PC-9 (cell line): Measurements from ENCODE around the gene TNPO2. TPM values are rescaled to one million over a fixed set of nuclear protein-coding genes. Genes with fewer than 3 reads are reported as not detected.
A peak's percentile ranks its signal among the peaks of the same experiment; 100 is the strongest.

Experiments
- BruUV-seq: library from RNA; stranded (reverse); fragments of 400-500 nt; replicated peaks from 2 replicates; lab custom pipeline; 2021; lab: Mats Ljungman, UMichigan
- CTCF ChIA-PET: fragments of 300-600 bp; sonication (Branson Sonifier 250); formaldehyde crosslinking; loops from one replicate; lab custom pipeline; 2022; ENCODE audit warnings: antibody characterized with exemption; lab: Charles Lee
- POLR2A ChIA-PET: fragments of 300-600 bp; sonication (Branson Sonifier 250); formaldehyde crosslinking; loops from one replicate; lab custom pipeline; 2022; ENCODE audit warnings: antibody characterized with exemption; ENCODE audit not compliant: unreplicated experiment; lab: Charles Lee
- DNase-seq, 2 experiments: peaks; one replicate each; pipeline versions ENCODE4 v3.0.0 to v3.0.0-alpha.2; 2015 to 2022; ENCODE audit warnings: mixed read lengths in 1 of 2
- H2AFZ ChIP-seq: fragments of 200-600 bp; sonication (generic); 2 replicates; pipeline ENCODE4 v1.8.1; 2017; ENCODE audit warnings: antibody characterized with exemption
- H3F3A ChIP-seq: fragments of 200-600 bp; sonication (generic); 2 replicates; pipeline ENCODE4 v1.8.1; 2017; ENCODE audit warnings: antibody characterized with exemption, mild to moderate bottlenecking, low read depth; ENCODE audit not compliant: insufficient read depth
- H3K27ac ChIP-seq: fragments of 200-600 bp; sonication (generic); 2 replicates; pipeline ENCODE4 v1.6.1; 2016; ENCODE audit warnings: mixed run types
- H3K27me3 ChIP-seq: fragments of 200-600 bp; sonication (generic); 2 replicates; pipeline ENCODE4 v1.6.1; 2016; ENCODE audit warnings: low read depth, mixed run types; ENCODE audit not compliant: insufficient read depth
- H3K36me3 ChIP-seq: fragments of 200-600 bp; sonication (generic); 2 replicates; pipeline ENCODE4 v1.6.1; 2016; ENCODE audit warnings: low read depth, mixed run types
- H3K4me1 ChIP-seq: fragments of 200-600 bp; sonication (generic); replicated peaks from 2 replicates; pipeline ENCODE4 v1.6.1; 2016; ENCODE audit warnings: mixed run types; ENCODE audit not compliant: insufficient read depth
- H3K4me2 ChIP-seq: fragments of 200-600 bp; sonication (generic); 2 replicates; pipeline ENCODE4 v1.6.1; 2017; ENCODE audit warnings: mixed run types
- H3K4me3 ChIP-seq: fragments of 200-600 bp; sonication (generic); 2 replicates; pipeline ENCODE4 v1.6.1; 2016; ENCODE audit warnings: mixed run types
- H3K79me2 ChIP-seq: fragments of 200-600 bp; sonication (generic); 2 replicates; pipeline ENCODE4 v1.6.1; 2017; ENCODE audit warnings: low read depth, mixed run types
- H3K9me2 ChIP-seq: fragments of 200-600 bp; sonication (generic); 2 replicates; pipeline ENCODE4 v1.8.1; 2017; ENCODE audit warnings: mild to moderate bottlenecking; ENCODE audit not compliant: insufficient read depth
- H3K9me3 ChIP-seq: fragments of 200-600 bp; sonication (generic); 2 replicates; pipeline ENCODE4 v1.8.1; 2016; ENCODE audit warnings: low read depth; ENCODE audit not compliant: insufficient read depth
- H4K20me1 ChIP-seq: fragments of 200-600 bp; sonication (generic); 2 replicates; pipeline ENCODE4 v1.8.1; 2017; ENCODE audit not compliant: insufficient read depth
- EZH2 ChIP-seq: fragments of 200-600 bp; sonication (generic); IDR thresholded peaks from 2 replicates; pipeline ENCODE4 v1.8.0; 2017; ENCODE audit warnings: antibody characterized with exemption, low read depth
- intact Hi-C: fragments of 100-400 bp; cut with micrococcal nuclease; formaldehyde crosslinking; loops from one replicate; pipeline ENCODE4 v1.10.0; 2022; ENCODE audit not compliant: unreplicated experiment
- total RNA-seq: library from RNA; stranded (reverse); gene quantifications from 2 replicates; pipeline ENCODE4 v1.2.3, GENCODE V29; 2021
- TF ChIP-seq, protein P1 (sequence below): fragments of 200-600 bp; sonication (generic); conservative IDR thresholded peaks from 2 replicates; pipeline ENCODE4 v1.6.1; 2017; ENCODE audit warnings: mixed run types, antibody characterized with exemption, mild to moderate bottlenecking, moderate library complexity

The TNPO2 gene
- total RNA-seq, 1 experiment from 2014 or later = 77.5 TPM

DNA sequence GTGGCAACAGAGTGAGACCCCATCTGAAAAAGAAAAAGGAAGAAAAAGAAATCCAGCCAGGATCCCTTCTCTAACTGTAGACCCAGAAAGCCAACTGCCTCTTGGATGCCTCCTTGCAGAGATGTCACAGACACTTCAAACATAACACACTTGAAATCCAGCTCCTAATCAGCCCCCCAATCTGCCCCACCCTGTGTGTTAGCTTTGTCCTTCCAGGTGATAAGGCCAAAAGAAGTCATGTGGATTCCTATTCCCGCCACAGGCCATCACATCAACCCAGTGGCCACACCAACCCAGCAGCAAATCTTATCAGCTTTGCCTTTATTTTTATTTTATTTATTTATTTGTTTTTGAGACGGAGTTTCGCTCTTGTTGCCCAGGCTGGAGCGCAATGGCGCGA, 36.0 kb upstream of the TNPO2 start:
- 0 out of 2 replicates have a peak, but pooled peaks cover 3% of the 10 kb centered on the region for H3K36me3 ChIP-seq
- DNase-seq = no peak
- peaks cover 55% of the 10 kb centered on the region for H3F3A ChIP-seq
- ChIA-PET CTCF (interaction anchor here (0.6 to 1.4 kb wide), 6 partner anchors 15 to 88 kb away, joined by 4 to 8 read pairs (median 4); partner anchors contain the start of gene TNPO2), POLR2A (no interaction called here)
- H4K20me1 ChIP-seq = 0 out of 2 replicates have a peak, but pooled peaks cover 3% of the 10 kb centered on the region
- TF ChIP-seq, protein P1, sequence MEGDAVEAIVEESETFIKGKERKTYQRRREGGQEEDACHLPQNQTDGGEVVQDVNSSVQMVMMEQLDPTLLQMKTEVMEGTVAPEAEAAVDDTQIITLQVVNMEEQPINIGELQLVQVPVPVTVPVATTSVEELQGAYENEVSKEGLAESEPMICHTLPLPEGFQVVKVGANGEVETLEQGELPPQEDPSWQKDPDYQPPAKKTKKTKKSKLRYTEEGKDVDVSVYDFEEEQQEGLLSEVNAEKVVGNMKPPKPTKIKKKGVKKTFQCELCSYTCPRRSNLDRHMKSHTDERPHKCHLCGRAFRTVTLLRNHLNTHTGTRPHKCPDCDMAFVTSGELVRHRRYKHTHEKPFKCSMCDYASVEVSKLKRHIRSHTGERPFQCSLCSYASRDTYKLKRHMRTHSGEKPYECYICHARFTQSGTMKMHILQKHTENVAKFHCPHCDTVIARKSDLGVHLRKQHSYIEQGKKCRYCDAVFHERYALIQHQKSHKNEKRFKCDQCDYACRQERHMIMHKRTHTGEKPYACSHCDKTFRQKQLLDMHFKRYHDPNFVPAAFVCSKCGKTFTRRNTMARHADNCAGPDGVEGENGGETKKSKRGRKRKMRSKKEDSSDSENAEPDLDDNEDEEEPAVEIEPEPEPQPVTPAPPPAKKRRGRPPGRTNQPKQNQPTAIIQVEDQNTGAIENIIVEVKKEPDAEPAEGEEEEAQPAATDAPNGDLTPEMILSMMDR = no peak
- BruUV-seq = no TSS peak
- no peaks in the 10 kb centered on the region for H3K9me2 ChIP-seq
- intact Hi-C loops = loop anchor here (1.0 kb wide), 1 partner anchor 37 kb away; no protein-coding TSS in a partner anchor
- no peak overlapping the region for H3K4me3 ChIP-seq
- peaks cover 6% of the 10 kb centered on the region; the same call in 1 of the 2 replicates for H3K4me1 ChIP-seq
- H3K9me3 ChIP-seq = no peaks in the 10 kb centered on the region
- no peak overlapping the region for H3K4me2 ChIP-seq
- no peaks in the 10 kb centered on the region for H3K27me3 ChIP-seq
- no peak overlapping the region for H3K27ac ChIP-seq
- H2AFZ ChIP-seq = no peak overlapping the region
- no peaks in the 10 kb centered on the region for H3K79me2 ChIP-seq

DNA sequence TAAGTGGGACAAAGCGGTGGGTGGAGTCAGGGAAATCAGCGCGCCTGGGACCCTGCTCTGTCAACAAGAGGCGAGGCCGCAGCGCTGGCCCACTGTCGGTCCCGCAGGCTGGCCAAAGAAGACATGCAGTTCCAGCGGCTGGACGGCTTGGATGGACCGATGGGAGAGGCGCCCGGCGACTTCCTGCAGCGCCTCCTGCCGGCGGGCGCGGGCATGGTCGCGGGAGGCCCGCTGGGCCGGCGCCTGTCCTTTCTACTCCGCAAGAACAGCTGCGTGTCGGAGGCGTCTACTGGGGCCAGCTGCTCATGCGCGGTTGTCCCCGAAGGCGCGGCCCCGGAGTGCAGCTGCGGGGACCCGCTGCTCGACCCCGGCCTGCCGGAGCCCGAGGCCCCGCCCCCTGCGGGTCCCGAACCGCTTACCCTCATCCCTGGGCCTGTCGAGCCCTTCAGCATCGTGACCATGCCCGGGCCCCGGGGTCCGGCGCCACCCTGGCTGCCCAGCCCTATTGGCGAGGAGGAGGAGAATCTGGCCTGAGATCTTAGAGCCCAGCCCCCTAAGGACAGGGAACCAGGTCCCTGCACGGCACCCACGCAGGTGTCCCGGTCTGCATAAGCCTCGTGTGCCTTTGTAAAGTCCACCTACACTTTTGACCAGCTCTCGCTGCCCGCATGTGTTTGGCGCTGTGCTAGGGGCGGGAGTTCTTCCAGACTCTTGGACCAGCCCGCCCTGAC, 34.0 kb upstream of the TNPO2 start:
- H3K9me3 ChIP-seq = no peaks in the 10 kb centered on the region
- peak overlapping the region; percentile 82 for H3K4me2 ChIP-seq
- H3K79me2 ChIP-seq = no peaks in the 10 kb centered on the region
- intact Hi-C loops = no loop called here
- H3K4me3 ChIP-seq = peak overlapping the region; percentile 37; the same call in 1 of the 2 replicates
- H3F3A ChIP-seq = peaks cover 42% of the 10 kb centered on the region
- CTCF ChIA-PET = interaction anchor here (0.6 to 1.3 kb wide), 2 partner anchors 35 to 1066 kb away, joined by 3 to 9 read pairs; no protein-coding TSS in a partner anchor
- no peaks in the 10 kb centered on the region for H3K9me2 ChIP-seq
- no TSS peak for BruUV-seq
- H3K4me1 ChIP-seq = peaks cover 6% of the 10 kb centered on the region; the same call in 1 of the 2 replicates
- POLR2A ChIA-PET = no interaction called here
- no peaks in the 10 kb centered on the region for H3K36me3 ChIP-seq
- peaks cover 6% of the 10 kb centered on the region; the same call in 1 of the 2 replicates for H3K27me3 ChIP-seq
- H3K27ac ChIP-seq = no peak overlapping the region
- H4K20me1 ChIP-seq = 0 out of 2 replicates have a peak, but pooled peaks cover 3% of the 10 kb centered on the region
- H2AFZ ChIP-seq = peak overlapping the region; percentile 71; the same call in 1 of the 2 replicates
- TF ChIP-seq, protein P1 = peak; percentile 97
- no peak for TF ChIP-seq EZH2
- DNase-seq = peak; percentile 60 to 70

DNA sequence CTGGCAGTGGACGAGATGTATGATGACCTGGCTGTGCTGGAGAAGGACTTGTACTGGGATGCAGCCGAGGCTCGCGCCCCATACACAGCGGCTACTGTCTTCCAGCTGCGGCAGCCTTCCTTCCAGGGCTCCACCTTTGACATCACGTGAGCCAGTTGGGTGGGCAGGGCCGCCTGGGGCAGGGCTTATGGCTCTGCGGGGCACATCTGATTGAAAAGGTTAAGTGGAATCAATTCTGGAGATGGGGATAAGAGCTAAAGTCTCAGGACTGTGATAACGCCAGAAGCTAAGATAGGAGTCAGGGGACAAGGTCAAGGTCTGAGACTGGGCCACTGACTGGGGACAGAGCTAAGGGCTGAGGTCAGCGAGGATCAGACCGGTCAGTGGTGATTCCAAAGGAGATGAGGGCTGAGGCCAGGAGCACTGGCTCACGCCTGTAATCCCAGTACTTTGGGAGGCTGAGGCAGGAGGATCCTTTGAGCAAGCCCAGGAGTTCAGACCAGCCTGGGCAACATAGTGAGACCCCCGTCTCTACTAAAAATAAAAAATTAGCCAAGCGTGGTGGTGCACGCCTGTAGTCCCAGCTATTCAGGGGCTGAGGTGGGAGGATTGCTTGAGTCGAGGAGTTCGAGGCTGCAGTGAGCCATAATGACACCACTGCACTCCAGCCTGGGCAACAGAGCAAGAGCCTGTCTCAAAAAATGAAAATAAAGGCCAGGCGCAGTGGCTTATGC, 32.6 kb upstream of the TNPO2 start:
- TF ChIP-seq EZH2 = no peak
- TF ChIP-seq, protein P1 = no peak
- intact Hi-C loops = no loop called here
- ChIA-PET CTCF (interaction anchor here (1.2 kb wide), 1 partner anchor 10 kb away, joined by 3 read pairs; no protein-coding TSS in a partner anchor), POLR2A (interaction anchor here (0.6 kb wide), 1 partner anchor 9 kb away, joined by 3 read pairs; no protein-coding TSS in a partner anchor)
- Histone ChIP-seq H3K27ac (no peak overlapping the region), H2AFZ (no peak overlapping the region), H3K9me3 (no peaks in the 10 kb centered on the region), H3K36me3 (no peaks in the 10 kb centered on the region), H3F3A (peaks cover 29% of the 10 kb centered on the region), H3K9me2 (no peaks in the 10 kb centered on the region), H3K4me1 (peaks cover 6% of the 10 kb centered on the region; the same call in 1 of the 2 replicates), H3K4me2 (no peak overlapping the region), H3K79me2 (no peaks in the 10 kb centered on the region), H3K4me3 (no peak overlapping the region), H4K20me1 (0 out of 2 replicates have a peak, but pooled peaks cover 3% of the 10 kb centered on the region), H3K27me3 (peaks cover 12% of the 10 kb centered on the region)
- no TSS peak for BruUV-seq
- DNase-seq = no peak
